Neural progenitor cell (in vitro differentiated cells): ENCODE measurements around the gene CITED4.

Source experiments
- EZH2 ChIP-seq: fragments of 200-600 bp; sonication (generic); IDR thresholded peaks from 2 replicates; pipeline ENCODE4 v1.6.1; 2017; ENCODE audit warnings: antibody characterized with exemption, mild to moderate bottlenecking, moderate library complexity
- EZH2phosphoT487 ChIP-seq: fragments of 200-600 bp; sonication (generic); IDR thresholded peaks from 2 replicates; pipeline ENCODE4 v1.6.1; 2017; ENCODE audit warnings: antibody characterized with exemption
- TF ChIP-seq, protein P1 (sequence below): fragments of 200-600 bp; sonication (generic); IDR thresholded peaks from 2 replicates; pipeline ENCODE4 v1.5.1; 2017; ENCODE audit warnings: antibody characterized with exemption, mild to moderate bottlenecking

DNA sequence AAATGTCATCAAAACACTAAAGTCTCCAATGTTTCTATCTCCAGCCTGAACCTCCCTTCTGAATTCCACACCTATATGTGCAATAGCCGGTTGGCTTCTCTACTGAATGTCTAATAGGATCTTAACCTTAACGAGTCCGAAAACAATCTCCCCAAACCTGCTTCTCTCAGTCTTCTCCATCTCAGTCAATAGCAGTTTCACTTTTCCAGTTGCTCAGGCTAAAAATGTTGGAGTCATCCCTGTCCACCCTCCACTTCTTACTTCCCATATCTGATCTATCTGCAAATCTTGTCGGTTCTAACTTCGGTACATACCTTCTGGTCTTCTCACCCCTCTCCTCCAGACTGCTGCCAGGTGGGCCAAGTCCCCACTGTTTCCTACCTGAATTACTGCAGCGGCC is 25.5 kb upstream of the CITED4 start:
- TF ChIP-seq, protein P1, sequence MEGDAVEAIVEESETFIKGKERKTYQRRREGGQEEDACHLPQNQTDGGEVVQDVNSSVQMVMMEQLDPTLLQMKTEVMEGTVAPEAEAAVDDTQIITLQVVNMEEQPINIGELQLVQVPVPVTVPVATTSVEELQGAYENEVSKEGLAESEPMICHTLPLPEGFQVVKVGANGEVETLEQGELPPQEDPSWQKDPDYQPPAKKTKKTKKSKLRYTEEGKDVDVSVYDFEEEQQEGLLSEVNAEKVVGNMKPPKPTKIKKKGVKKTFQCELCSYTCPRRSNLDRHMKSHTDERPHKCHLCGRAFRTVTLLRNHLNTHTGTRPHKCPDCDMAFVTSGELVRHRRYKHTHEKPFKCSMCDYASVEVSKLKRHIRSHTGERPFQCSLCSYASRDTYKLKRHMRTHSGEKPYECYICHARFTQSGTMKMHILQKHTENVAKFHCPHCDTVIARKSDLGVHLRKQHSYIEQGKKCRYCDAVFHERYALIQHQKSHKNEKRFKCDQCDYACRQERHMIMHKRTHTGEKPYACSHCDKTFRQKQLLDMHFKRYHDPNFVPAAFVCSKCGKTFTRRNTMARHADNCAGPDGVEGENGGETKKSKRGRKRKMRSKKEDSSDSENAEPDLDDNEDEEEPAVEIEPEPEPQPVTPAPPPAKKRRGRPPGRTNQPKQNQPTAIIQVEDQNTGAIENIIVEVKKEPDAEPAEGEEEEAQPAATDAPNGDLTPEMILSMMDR: no peak
- TF ChIP-seq EZH2 (no peak), EZH2phosphoT487 (no peak)
